ENCODE measurements around the gene DMKN.

The DMKN gene

GRCh38 chr19:35533201-35533821 lies 19.9 kb upstream of the DMKN start, which contains the start of gene GAPDHS:
Gene GAPDHS (plus strand): TSS chr19:35533456. CDS start chr19:35533528, 72 bp downstream.
- Histone ChIP-seq H3K36me3 (replicated peaks) (no peaks in the 10 kb centered on the region), H3K4me3 (ENCODE audit: low read depth, low read length) (no peak within 1 kb of the TSS), H3K27me3 (replicated peaks) (peaks cover 12% of the 10 kb centered on the region), H3K27ac (no peak within 1 kb of the TSS)
- no peak for DNase-seq
- in situ Hi-C loops (cut with HindIII; ENCODE audit: low pct_ligation_motif_present, low sequenced_read_pairs) = no loop called here
- no peak for TF ChIP-seq CTCF (IDR thresholded peaks at IDR 0.05; ENCODE audit: low read depth, low read length, missing control alignments)

GRCh38 chr19:35531291-35531690 lies 17.8 kb upstream of the DMKN start:
- in situ Hi-C loops (cut with HindIII; ENCODE audit: low pct_ligation_motif_present, low sequenced_read_pairs) = no loop called here
- H3K27me3 ChIP-seq (replicated peaks) = peaks cover 12% of the 10 kb centered on the region
- no peak for DNase-seq
- no peak overlapping the region for H3K4me3 ChIP-seq (ENCODE audit: low read depth, low read length)
- TF ChIP-seq CTCF (IDR thresholded peaks at IDR 0.05; ENCODE audit: low read depth, low read length, missing control alignments) = no peak
- no peaks in the 10 kb centered on the region for H3K36me3 ChIP-seq (replicated peaks)
- H3K27ac ChIP-seq = no peak overlapping the region

GRCh38 chr19:35529241-35530218 lies 16.1 kb upstream of the DMKN start:
- TF ChIP-seq CTCF (IDR thresholded peaks at IDR 0.05; ENCODE audit: low read depth, low read length, missing control alignments) = no peak
- peaks cover 12% of the 10 kb centered on the region for H3K27me3 ChIP-seq (replicated peaks)
- in situ Hi-C loops (cut with HindIII; ENCODE audit: low pct_ligation_motif_present, low sequenced_read_pairs) = no loop called here
- H3K27ac ChIP-seq = no peak overlapping the region
- H3K36me3 ChIP-seq (replicated peaks) = no peaks in the 10 kb centered on the region
- no peak overlapping the region for H3K4me3 ChIP-seq (ENCODE audit: low read depth, low read length)
- DNase-seq = no peak

- Histone ChIP-seq H3K27ac (no peak within 1 kb of the TSS), H3K36me3 (replicated peaks) (no peaks in the 10 kb centered on the region), H3K27me3 (replicated peaks) (peaks cover 5% of the 10 kb centered on the region), H3K4me3 (ENCODE audit: low read depth, low read length) (no peak within 1 kb of the TSS)
- in situ Hi-C loops (cut with HindIII; ENCODE audit: low pct_ligation_motif_present, low sequenced_read_pairs) = no loop called here
- no peak for TF ChIP-seq CTCF (IDR thresholded peaks at IDR 0.05; ENCODE audit: low read depth, low read length, missing control alignments)
- DNase-seq = peak; percentile 25
Measured at GRCh38 chr19:35528218-35529038, 15.0 kb upstream of the DMKN start, which contains the start of gene SBSN. Gene SBSN (minus strand): TSS chr19:35528311. CDS start chr19:35528281, 30 bp downstream.

- DNase-seq = no peak
- Histone ChIP-seq H3K27ac (no peak overlapping the region), H3K4me3 (ENCODE audit: low read depth, low read length) (no peak overlapping the region), H3K36me3 (replicated peaks) (no peaks in the 10 kb centered on the region), H3K27me3 (replicated peaks) (no peaks in the 10 kb centered on the region)
- no peak for TF ChIP-seq CTCF (IDR thresholded peaks at IDR 0.05; ENCODE audit: low read depth, low read length, missing control alignments)
- in situ Hi-C loops (cut with HindIII; ENCODE audit: low pct_ligation_motif_present, low sequenced_read_pairs) = no loop called here
Measured at GRCh38 chr19:35525873-35526272, 12.4 kb upstream of the DMKN start.
